T1000 (cell line): ENCODE results near the gene SYNGR1.

ENCODE experiments used
- DNase-seq: peaks from one replicate; lab custom pipeline; 2025; ENCODE audit warnings: mixed read lengths; lab: John Stamatoyannopoulos, UW

Gene SYNGR1

GRCh38 chr22:39369186-39369585 is 19.4 kb downstream of the SYNGR1 start:
- DNase-seq = no peak

GRCh38 chr22:39369586-39369985 is 19.8 kb downstream of the SYNGR1 start:
- no peak for DNase-seq

- DNase-seq = no peak
Measured at GRCh38 chr22:39371732-39372131, 21.9 kb downstream of the SYNGR1 start.

DNA sequence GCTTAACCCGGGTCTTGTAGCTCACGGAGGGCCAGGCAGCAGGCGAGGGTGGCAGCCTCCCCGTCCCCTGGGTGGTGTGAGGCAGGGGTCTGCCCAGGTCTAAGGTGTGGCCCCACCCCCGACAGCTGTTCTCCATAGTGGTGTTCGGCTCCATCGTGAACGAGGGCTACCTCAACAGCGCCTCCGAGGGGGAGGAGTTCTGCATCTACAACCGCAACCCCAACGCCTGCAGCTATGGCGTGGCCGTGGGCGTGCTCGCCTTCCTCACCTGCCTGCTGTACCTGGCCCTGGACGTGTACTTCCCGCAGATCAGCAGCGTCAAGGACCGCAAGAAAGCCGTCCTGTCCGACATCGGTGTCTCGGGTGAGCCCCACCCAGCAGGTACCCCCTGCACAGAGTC is 24.4 kb downstream of the SYNGR1 start:
- no peak for DNase-seq

- no peak for DNase-seq
Measured at GRCh38 chr22:39374801-39375200, 25.0 kb downstream of the SYNGR1 start.

DNA sequence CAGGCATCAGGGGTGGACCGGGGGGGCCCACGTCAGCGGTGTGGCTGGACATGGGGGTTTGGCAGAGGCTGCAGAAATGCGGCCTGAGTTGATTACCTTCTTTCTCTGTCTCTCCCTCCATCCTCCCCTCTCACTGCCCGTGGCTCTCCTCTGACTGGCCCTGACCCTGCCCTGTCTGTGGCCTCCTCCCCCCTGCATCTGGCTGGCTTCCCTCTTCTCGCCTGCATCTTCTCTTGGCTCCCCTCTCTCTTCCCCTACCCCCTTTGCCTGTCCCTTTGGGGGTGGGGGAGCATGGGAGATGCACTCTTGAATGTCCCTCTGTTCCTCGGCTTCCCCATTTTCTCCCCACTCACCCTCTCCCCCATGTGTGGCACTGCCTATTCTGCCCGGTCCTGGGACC is 25.9 kb downstream of the SYNGR1 start:
- DNase-seq = no peak

- DNase-seq = no peak
Measured at GRCh38 chr22:39379756-39380730, 30.3 kb downstream of the SYNGR1 start.

DNA sequence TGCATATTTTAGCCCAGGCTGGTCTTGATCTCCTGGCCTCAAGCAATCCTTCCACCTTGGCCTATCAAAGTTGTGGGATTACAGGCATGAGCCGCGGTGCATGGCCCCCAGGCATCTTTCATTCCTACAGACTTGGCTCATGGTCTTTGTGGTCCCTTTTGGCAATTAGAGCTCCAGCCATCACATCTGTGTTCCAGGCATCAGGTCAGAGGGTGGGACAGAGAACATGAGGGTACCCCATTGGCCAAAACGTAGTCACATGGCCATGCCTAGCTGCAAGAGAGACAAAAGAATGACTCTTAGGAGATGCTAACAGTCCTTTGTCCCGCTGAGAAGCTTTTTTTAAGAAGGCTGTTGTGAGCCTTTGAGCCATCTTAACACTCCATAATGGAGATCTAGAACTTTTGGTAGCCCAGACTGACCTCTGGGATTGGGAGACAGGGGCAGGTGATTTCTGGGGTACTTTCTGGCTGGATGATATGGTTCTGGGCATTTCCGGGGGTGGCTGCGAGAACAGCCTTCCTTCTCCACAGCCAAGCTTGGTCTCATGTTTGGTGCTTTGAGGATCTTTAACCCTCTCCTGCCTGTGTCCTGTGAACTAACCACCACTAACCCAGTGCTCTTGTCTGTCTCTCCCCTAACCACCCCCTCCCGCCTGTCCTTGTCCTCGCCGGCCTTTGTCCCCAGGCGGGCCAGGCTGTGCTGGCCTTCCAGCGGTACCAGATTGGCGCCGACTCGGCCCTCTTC is 31.4 kb downstream of the SYNGR1 start:
- no peak for DNase-seq

GRCh38 chr22:39381930-39382329 is 32.1 kb downstream of the SYNGR1 start:
- no peak for DNase-seq

- no peak for DNase-seq
Measured at GRCh38 chr22:39382410-39382809, 32.6 kb downstream of the SYNGR1 start.

DNA sequence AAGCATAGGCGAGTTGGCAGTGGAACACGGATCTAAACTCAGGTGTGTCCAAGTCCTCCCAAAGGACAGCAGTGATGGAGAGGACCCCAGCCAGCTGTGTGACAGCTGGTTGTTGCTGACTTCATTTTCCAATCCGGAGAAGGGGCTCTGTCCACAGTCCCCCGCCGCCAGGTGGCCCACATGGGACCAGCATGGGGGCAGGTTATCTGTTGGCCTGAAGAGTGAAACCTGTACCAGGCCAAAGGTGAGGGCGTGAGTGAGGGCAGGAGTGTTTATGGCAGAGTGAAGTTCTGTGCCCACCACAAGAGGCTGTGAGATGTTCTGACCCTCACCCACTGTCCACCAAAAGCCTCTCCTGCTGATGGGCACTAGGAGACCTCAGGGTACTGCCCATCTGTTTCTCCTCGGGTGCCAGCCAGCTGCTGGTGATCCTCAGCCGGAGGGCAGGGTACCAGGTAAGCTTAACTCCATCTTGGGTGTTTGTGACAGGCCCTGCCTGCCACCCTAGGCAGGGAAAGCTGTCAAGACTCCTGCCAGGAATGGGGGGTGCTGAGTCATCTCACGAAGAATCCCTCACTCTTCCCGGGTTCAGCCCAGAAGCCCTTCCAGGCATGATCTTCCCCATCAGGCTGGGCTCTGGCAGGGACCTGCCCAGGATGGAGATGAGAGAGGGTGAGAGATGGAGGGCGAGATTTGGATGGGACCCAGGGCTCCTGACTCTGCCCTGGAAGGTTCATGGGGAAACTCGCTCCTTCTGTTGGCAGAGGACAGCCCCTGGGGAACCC is 34.2 kb downstream of the SYNGR1 start:
- peak; percentile 26 for DNase-seq

DNA sequence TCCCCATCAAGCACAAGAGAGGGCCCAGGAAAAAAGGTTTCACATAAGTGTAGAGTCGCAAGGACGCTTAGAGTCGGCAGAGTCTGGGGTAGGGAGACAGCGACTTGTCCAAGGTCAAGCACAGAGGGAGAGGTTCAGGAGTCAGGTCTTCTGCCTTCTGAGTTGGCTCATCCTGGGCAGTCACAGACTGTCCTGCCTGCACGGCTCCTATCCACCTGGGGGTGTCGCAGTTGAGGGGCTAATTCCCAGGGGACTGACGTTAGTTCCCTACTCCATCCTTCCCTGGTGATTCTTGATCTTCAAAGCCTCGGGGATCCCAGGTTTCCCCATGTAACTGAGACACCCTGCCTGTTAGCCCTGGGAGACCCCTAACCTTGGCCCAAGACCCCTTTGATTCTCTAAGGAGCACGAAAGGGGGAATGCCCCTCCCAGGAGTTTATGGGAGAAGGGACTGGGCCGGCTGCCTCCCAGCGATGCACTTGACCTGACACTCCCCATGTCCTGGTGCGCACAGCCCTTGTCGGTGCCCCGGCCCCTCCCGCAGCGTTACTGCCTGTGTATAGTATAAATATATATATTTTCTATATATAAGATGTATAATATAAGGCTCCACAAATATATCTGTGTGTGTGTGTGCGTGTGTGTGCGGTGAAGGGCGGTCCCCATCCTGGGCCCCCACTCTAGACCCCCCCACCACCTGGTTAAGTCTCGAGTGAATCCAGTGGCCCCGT is 35.1 kb downstream of the SYNGR1 start:
- no peak for DNase-seq

GRCh38 chr22:39388261-39389011 is 38.6 kb downstream of the SYNGR1 start:
- peak; percentile 34 for DNase-seq

GRCh38 chr22:39389420-39389819 is 39.6 kb downstream of the SYNGR1 start:
- DNase-seq = no peak

GRCh38 chr22:39392341-39392948 is 42.7 kb downstream of the SYNGR1 start:
- DNase-seq = no peak

DNA sequence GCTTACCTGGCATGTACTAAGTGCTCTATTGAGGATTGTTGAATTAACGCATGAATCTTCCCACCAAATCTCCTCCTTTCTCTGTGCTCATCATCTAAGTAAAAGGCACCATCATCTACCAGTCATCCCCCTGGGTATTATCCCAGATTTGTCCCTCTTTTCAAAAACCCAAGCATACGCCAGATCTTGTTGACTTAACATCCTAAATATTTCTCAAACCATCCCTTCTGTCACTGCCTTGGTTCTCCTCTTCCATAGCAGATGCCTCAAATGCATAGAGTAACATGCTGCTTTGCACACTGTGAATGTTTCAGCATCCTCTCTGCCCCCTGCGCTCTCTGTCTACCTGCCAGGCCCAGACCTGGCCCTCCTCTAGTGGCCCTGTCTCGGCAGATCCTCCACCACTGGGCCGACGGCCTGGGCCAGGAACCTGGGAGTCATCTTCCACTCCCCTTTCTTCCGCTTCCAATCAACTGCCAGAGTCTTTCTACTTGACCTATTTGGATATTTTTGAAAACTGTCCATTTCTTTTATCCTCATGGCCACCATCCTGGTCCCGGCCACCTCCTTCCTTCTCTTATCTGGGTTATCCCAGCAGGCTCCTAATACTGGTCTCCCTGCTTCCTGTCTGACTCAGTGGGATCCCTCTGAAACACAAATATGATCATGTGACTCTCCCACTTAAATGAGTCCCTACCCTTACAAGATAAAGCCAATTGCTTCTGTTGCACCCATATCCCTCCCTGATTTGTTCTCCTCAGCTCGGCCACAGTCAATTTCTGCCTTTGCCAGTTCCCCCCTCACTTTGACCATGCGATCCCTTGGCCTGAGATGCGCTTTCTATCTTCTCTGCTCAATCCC is 46.4 kb downstream of the SYNGR1 start:
- no peak for DNase-seq

DNA sequence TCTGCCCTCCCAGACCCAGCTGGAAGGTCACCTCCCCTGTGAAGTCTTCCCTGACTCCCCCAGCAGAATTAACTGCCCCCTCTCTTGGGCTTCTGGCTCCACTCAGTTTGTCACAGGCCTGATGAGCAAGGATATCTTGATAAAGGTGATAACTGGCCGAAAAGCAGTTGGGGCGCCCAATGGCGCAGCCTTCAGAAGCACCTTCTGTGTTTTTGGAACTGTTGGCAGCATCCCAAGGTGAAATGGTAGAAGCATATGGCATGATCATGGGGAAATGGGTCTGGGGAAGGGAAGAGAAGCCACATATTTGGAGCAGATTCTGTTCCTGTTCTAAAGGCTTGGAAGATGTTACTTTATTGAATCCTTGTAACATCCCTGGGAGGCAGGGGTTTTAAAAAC is 47.0 kb downstream of the SYNGR1 start:
- DNase-seq = no peak

DNA sequence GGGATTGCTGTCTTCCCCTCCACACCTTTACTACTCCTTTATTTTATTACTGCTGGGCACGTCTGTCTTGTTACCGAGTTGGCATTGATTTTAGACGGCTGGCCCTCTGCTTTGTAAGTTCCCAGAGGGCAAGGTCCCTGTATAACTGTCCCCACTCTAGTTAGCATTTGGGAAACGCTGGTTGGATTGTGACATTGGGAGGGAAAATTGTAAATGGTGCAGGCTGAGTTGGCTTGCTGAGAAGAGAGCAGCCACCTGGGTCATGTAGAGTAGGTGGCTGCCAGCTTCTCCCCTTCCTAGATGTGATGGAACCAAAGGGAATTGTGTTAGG is 51.5 kb downstream of the SYNGR1 start:
- DNase-seq = no peak

GRCh38 chr22:39405346-39406085 is 55.7 kb downstream of the SYNGR1 start:
- no peak for DNase-seq
